HepG2 (cell line): Measurements from ENCODE around the gene ID3. TPM values are rescaled to one million over a fixed set of nuclear protein-coding genes. Genes with fewer than 3 reads are reported as not detected.

ENCODE experiments used
- ATAC-seq: fragments of 200-7000 bp; cut with Tn5 transposase; 3 replicates; pipeline ENCODE4 v1.9.1; 2020; ENCODE audit warnings: mild to moderate bottlenecking, moderate library complexity
- BruUV-seq: library from RNA; stranded (reverse); fragments of 400-500 nt; replicated peaks from 2 replicates; lab custom pipeline; 2021; lab: Mats Ljungman, UMichigan
- CTCF ChIA-PET: fragments of 300-600 bp; formaldehyde crosslinking; extraction: SDS; loops from one replicate; lab custom pipeline; 2021; ENCODE audit warnings: low total read pairs, inconsistent platforms, low intra/inter-chr PET ratio; lab: Yijun Ruan, JAX
- POLR2A ChIA-PET: fragments of 350-600 bp; sonication (Branson Sonifier 250); formaldehyde crosslinking; loops from one replicate; lab custom pipeline; 2020; ENCODE audit warnings: antibody characterized with exemption, inconsistent platforms; lab: Yijun Ruan, JAX
- DNase-seq: peaks from one replicate; pipeline ENCODE4 v3.0.0-alpha.2; 2015; ENCODE audit warnings: low spot score
- FAIRE-seq: peaks from 3 replicates; lab custom pipeline; 2011; peaks lifted over from hg19 to GRCh38; lab: Jason Lieb, UNC
- H2AFZ ChIP-seq: one replicate; pipeline ENCODE4 v1.6.1; 2011; ENCODE audit warnings: low read length, inconsistent platforms
- H3K27ac ChIP-seq: fragments of 300-600 bp; 3 replicates; pipeline ENCODE4 v1.8.0; 2011; ENCODE audit warnings: mixed run types, mild to moderate bottlenecking, mixed read lengths, low read length, inconsistent platforms; ENCODE audit not compliant: insufficient read depth; ENCODE audit errors: extremely low read length
- H3K27me3 ChIP-seq, 2 experiments: fragments of 200-600 bp in 1 of 2; 2 replicates in 1 of 2; 3 replicates in 1 of 2; pipeline versions ENCODE4 v1.6.0 to v1.8.0; 2011; ENCODE audit warnings: low read length in 2 of 2, mild to moderate bottlenecking in 2 of 2, moderate library complexity in 2 of 2, inconsistent platforms in 1 of 2; ENCODE audit not compliant: insufficient read depth in 2 of 2, control insufficient read depth in 1 of 2
- H3K36me3 ChIP-seq, 2 experiments: fragments of 200-600 bp in 1 of 2; replicated peaks in 1 of 2; 2 replicates in 1 of 2; 3 replicates in 1 of 2; pipeline versions ENCODE4 v1.5.1 to v1.8.0; 2011; ENCODE audit warnings: low read length in 2 of 2, inconsistent platforms in 1 of 2; ENCODE audit not compliant: insufficient read depth in 2 of 2, control insufficient read depth in 1 of 2
- H3K4me1 ChIP-seq: 2 replicates; pipeline ENCODE4 v1.5.1; 2012; ENCODE audit warnings: low read length, inconsistent platforms; ENCODE audit not compliant: insufficient read depth
- H3K4me2 ChIP-seq: 2 replicates; pipeline ENCODE4 v1.6.0; 2011; ENCODE audit warnings: low read depth, low read length, inconsistent platforms
- H3K4me3 ChIP-seq, 3 experiments: fragments of 200-600 bp in 1 of 3; sonication (generic), shearing (Covaris generic) in 1 of 3; replicated peaks in 1 of 3; 2 replicates each; pipeline ENCODE4 v1.5.1; 2011 to 2016; ENCODE audit warnings: low read length in 3 of 3, inconsistent platforms in 2 of 3, low read depth in 2 of 3, mild to moderate bottlenecking in 2 of 3, control low read depth in 1 of 3, mixed read lengths in 1 of 3; ENCODE audit not compliant: insufficient read depth in 1 of 3
- H3K79me2 ChIP-seq: one replicate; pipeline ENCODE4 v1.6.1; 2011; ENCODE audit warnings: low read length, inconsistent platforms; ENCODE audit not compliant: insufficient read depth
- H3K9ac ChIP-seq: 2 replicates; pipeline ENCODE4 v1.6.0; 2011; ENCODE audit warnings: mild to moderate bottlenecking, low read depth, low read length, inconsistent platforms; ENCODE audit not compliant: insufficient read depth
- H3K9me3 ChIP-seq: 2 replicates; pipeline ENCODE4 v1.5.1; 2012; ENCODE audit warnings: mild to moderate bottlenecking, low read length
- H4K20me1 ChIP-seq: 2 replicates; pipeline ENCODE4 v1.6.0; 2011; ENCODE audit warnings: inconsistent platforms, mild to moderate bottlenecking, low read length, moderate library complexity; ENCODE audit not compliant: insufficient read depth
- CEBPB ChIP-seq: IDR thresholded peaks from 2 replicates; pipeline ENCODE4 v1.6.1; 2011; ENCODE audit warnings: low read depth, low read length, improper control_type of control experiment, borderline replicate concordance
- EHMT2 ChIP-seq: fragments of 200-600 bp; sonication (generic); IDR thresholded peaks from 2 replicates; pipeline ENCODE4 v1.7.0; 2017; ENCODE audit warnings: antibody characterized with exemption, low read depth, low read length, borderline replicate concordance
- HDAC1 ChIP-seq: sonication (generic); formaldehyde crosslinking; IDR thresholded peaks from 2 replicates; pipeline ENCODE4 v1.5.1; 2020; ENCODE audit warnings: mild to moderate bottlenecking, missing genetic modification reagents
- KLF6 ChIP-seq: IDR thresholded peaks from 2 replicates; pipeline ENCODE4 v1.8.0; 2016; ENCODE audit warnings: missing biosample characterization, missing genetic modification reagents
- KMT2A ChIP-seq: sonication (generic); formaldehyde crosslinking; IDR thresholded peaks from 2 replicates; pipeline ENCODE4 v1.4.0; 2020; ENCODE audit warnings: missing genetic modification reagents
- MED1 ChIP-seq: sonication (generic); formaldehyde crosslinking; IDR thresholded peaks from 2 replicates; pipeline ENCODE4 v1.4.0; 2020; ENCODE audit warnings: missing genetic modification reagents
- PITX1 ChIP-seq: sonication (generic); formaldehyde crosslinking; IDR thresholded peaks from 2 replicates; pipeline ENCODE4 v1.5.1; 2020; ENCODE audit warnings: mild to moderate bottlenecking, missing genetic modification reagents
- REXO4 ChIP-seq: sonication (generic); formaldehyde crosslinking; IDR thresholded peaks from 2 replicates; pipeline ENCODE4 v1.8.0; 2022; ENCODE audit warnings: missing genetic modification reagents, mild to moderate bottlenecking, borderline replicate concordance
- SP140L ChIP-seq: sonication (generic); formaldehyde crosslinking; IDR thresholded peaks from 2 replicates; pipeline ENCODE4 v1.4.0; 2020; ENCODE audit warnings: missing genetic modification reagents, borderline replicate concordance
- TCF7L2 ChIP-seq: IDR thresholded peaks from 2 replicates; pipeline ENCODE4 v1.6.1; 2011; ENCODE audit warnings: mild to moderate bottlenecking, low read depth, low read length, moderate library complexity
- ZFP37 ChIP-seq: sonication (generic); formaldehyde crosslinking; IDR thresholded peaks from 2 replicates; pipeline ENCODE4 v1.4.0; 2020; ENCODE audit warnings: missing genetic modification reagents, borderline replicate concordance
- ZNF547 ChIP-seq: sonication (generic); formaldehyde crosslinking; IDR thresholded peaks from 2 replicates; pipeline ENCODE4 v1.5.1; 2020; ENCODE audit warnings: mild to moderate bottlenecking, missing genetic modification reagents
- ZNF629 ChIP-seq: sonication (generic); formaldehyde crosslinking; conservative IDR thresholded peaks from 2 replicates; pipeline ENCODE4 v1.5.0; 2020; ENCODE audit warnings: missing genetic modification reagents
- ZNF674 ChIP-seq: sonication (generic); formaldehyde crosslinking; IDR thresholded peaks from 2 replicates; pipeline ENCODE4 v1.5.0; 2020; ENCODE audit warnings: low read depth, mild to moderate bottlenecking, missing genetic modification reagents
- ZZZ3 ChIP-seq: sonication (generic); formaldehyde crosslinking; IDR thresholded peaks from 2 replicates; pipeline ENCODE4 v1.4.0; 2020; ENCODE audit warnings: missing genetic modification reagents, mild to moderate bottlenecking, borderline replicate concordance
- WGBS: methylation state at CpG from one replicate; pipeline ENCODE4 v1.1.6; 2017; ENCODE audit warnings: low lambda C conversion rate; 5-methylcytosine and 5-hydroxymethylcytosine counted together
- in situ Hi-C: cut with HindIII; loops from 2 replicates; pipeline ENCODE4 v1.10.0; 2017; ENCODE audit warnings: low pct_unique_long_range_greater_than_20kb; ENCODE audit not compliant: extremely low pct_ligation_motif_present
- intact Hi-C: fragments of 100-400 bp; cut with micrococcal nuclease; formaldehyde crosslinking; loops from one replicate; pipeline ENCODE4 v1.10.0; 2022; ENCODE audit not compliant: unreplicated experiment
- polyA plus RNA-seq, 8 experiments: library from polyadenylated mRNA; depleted of rRNA in 3 of 8; stranded (reverse) in 7 of 8; unstranded in 1 of 8; fragments of >200 nt; fragmentation: Illumina TruSeq in 4 of 8; extraction: Trizol in 4 of 8; gene quantifications; 2 replicates each; pipeline versions ENCODE4 v1.2.1 to v1.2.3, GENCODE V29; 2011 to 2016; ENCODE audit warnings: low read depth in 4 of 8, missing spikeins in 1 of 8, mixed read lengths in 1 of 8; ENCODE audit not compliant: insufficient read depth in 1 of 8
- total RNA-seq, 5 experiments: library from RNA; depleted of rRNA; stranded (reverse); fragments of >200 nt; fragmentation: Illumina TruSeq; extraction: Trizol; gene quantifications; 2 replicates each; pipeline ENCODE4 v1.2.3, GENCODE V29; 2016; ENCODE audit warnings: low read depth in 1 of 5
- TF ChIP-seq, protein P1 (sequence below): sonication (generic); formaldehyde crosslinking; IDR thresholded peaks from 2 replicates; pipeline ENCODE4 v1.8.0; 2022; ENCODE audit warnings: missing genetic modification reagents, low read depth, mild to moderate bottlenecking, borderline replicate concordance
- TF ChIP-seq, protein P2 (sequence below): fragments of 450-650 bp; IDR thresholded peaks from 2 replicates; pipeline ENCODE4 v1.6.1; 2016
- TF ChIP-seq, protein P3 (sequence below): sonication (generic); formaldehyde crosslinking; IDR thresholded peaks from 2 replicates; pipeline ENCODE4 v1.5.0; 2020; ENCODE audit warnings: mild to moderate bottlenecking, low read depth, missing genetic modification reagents, borderline replicate concordance
- TF ChIP-seq, protein P4 (sequence below): sonication (generic); formaldehyde crosslinking; IDR thresholded peaks from 2 replicates; pipeline ENCODE4 v1.5.0; 2020; ENCODE audit warnings: missing genetic modification reagents
- TF ChIP-seq, protein P5 (sequence below): sonication (generic); formaldehyde crosslinking; IDR thresholded peaks from 2 replicates; pipeline ENCODE4 v1.8.0; 2023; ENCODE audit warnings: mild to moderate bottlenecking, missing genetic modification reagents

ID3 gene
- total and polyA plus RNA-seq, 2 of the 13 experiments (the other 11 are each of a cell fraction or from before 2014, with no cell fraction given) = 64.8 to 115 TPM

DNA sequence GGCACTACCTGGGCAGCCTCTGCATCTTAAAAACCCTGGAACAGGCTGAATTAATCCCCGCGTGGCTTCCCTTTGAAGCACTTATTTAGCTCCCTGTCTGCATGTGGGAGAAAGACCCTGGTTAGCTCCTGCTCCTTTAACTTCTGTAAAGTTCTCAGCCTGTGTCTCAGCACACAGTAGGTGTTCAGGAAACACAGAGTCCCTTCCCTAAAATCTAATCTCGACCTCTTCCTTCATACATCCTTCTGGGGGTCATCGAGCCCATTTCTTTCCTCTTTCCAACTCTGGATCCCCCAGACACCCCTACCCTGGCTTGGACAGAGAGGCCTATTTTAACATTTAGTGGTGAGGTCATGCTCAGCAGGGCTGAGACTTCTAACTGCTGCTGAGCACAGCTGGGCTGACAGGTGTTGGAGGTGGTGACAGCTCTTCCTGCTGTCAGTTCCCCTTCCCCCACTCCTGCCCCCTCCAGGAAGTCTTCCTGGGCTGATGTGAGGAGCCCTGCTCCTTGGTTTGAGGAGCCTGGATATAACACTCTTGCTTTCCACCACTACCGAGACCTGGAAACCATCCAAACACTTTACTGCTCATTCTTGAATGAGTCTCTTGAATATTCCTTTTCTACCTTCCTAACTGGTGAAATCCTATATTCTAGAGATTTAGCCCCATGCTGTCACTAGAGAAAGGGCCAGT lies 33.6 kb downstream of the ID3 start:
- intact Hi-C loops = no loop called here
- CTCF ChIA-PET = no interaction called here
- no peak for ATAC-seq

More for the DNA sequence above, 33.6 kb downstream of the ID3 start:
- Histone ChIP-seq H3K9me3 (no peaks in the 10 kb centered on the region), H3K4me1 (peaks cover 39% of the 10 kb centered on the region), H2AFZ (no peak overlapping the region), H3K4me2 (no peak overlapping the region), H3K4me3 (no peak overlapping the region), H3K79me2 (no peaks in the 10 kb centered on the region), H3K27ac (no peak overlapping the region), H3K27me3 (no peaks in the 10 kb centered on the region), H3K9ac (no peak overlapping the region), H4K20me1 (no peaks in the 10 kb centered on the region), H3K36me3 (peaks cover 1 to 15% of the 10 kb centered on the region in 2 experiments; a peak in 3 of 5 replicates)
- POLR2A ChIA-PET = no interaction called here
- in situ Hi-C loops = no loop called here
- FAIRE-seq (no peak), DNase-seq (no peak)
- BruUV-seq = no TSS peak
- 86% methylated on average over 5 of the region's 5 CpGs for WGBS
- TF ChIP-seq, protein P1, sequence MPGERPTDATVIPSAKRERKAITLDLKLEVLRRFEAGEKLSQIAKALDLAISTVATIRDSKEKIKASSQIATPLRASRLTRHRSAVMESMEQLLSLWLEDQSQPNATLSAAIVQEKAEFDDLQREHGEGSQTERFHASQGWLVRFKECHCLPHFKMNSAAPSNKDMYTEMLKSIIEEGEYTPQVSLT (CRISPR knock-in tag) = no peak
- no peak for TF ChIP-seq ZNF674 (CRISPR knock-in tag)
- TF ChIP-seq ZZZ3 (CRISPR knock-in tag) = no peak
- TF ChIP-seq SP140L (CRISPR knock-in tag) = no peak
- TF ChIP-seq, protein P2, sequence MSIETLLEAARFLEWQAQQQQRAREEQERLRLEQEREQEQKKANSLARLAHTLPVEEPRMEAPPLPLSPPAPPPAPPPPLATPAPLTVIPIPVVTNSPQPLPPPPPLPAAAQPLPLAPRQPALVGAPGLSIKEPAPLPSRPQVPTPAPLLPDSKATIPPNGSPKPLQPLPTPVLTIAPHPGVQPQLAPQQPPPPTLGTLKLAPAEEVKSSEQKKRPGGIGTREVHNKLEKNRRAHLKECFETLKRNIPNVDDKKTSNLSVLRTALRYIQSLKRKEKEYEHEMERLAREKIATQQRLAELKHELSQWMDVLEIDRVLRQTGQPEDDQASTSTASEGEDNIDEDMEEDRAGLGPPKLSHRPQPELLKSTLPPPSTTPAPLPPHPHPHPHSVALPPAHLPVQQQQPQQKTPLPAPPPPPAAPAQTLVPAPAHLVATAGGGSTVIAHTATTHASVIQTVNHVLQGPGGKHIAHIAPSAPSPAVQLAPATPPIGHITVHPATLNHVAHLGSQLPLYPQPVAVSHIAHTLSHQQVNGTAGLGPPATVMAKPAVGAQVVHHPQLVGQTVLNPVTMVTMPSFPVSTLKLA = no peak
- no peak for TF ChIP-seq TCF7L2
- no peak for TF ChIP-seq PITX1 (CRISPR knock-in tag)
- TF ChIP-seq ZNF547 (CRISPR knock-in tag) = no peak
- TF ChIP-seq REXO4 (CRISPR knock-in tag) = no peak
- TF ChIP-seq, protein P3, sequence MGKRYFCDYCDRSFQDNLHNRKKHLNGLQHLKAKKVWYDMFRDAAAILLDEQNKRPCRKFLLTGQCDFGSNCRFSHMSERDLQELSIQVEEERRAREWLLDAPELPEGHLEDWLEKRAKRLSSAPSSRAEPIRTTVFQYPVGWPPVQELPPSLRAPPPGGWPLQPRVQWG = no peak
- TF ChIP-seq HDAC1 = no peak
- no peak for TF ChIP-seq EHMT2
- no peak for TF ChIP-seq ZNF629
- TF ChIP-seq, protein P4, sequence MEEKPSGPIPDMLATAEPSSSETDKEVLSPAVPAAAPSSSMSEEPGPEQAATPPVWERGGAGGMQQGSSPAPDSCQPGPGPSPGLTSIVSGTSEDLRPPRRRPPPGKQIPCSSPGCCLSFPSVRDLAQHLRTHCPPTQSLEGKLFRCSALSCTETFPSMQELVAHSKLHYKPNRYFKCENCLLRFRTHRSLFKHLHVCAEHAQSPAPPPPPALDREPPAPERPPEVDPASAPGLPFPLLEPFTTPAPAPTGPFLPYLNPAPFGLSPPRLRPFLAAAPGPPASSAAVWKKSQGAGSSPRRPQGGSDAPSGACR (CRISPR knock-in tag) = no peak
- no peak for TF ChIP-seq KMT2A
- TF ChIP-seq, protein P5, sequence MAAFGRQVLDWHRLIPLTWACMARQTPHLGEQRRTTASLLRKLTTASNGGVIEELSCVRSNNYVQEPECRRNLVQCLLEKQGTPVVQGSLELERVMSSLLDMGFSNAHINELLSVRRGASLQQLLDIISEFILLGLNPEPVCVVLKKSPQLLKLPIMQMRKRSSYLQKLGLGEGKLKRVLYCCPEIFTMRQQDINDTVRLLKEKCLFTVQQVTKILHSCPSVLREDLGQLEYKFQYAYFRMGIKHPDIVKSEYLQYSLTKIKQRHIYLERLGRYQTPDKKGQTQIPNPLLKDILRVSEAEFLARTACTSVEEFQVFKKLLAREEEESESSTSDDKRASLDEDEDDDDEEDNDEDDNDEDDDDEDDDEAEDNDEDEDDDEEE (CRISPR knock-in tag) = no peak
- TF ChIP-seq CEBPB = no peak
- no peak for TF ChIP-seq MED1 (CRISPR knock-in tag)
- TF ChIP-seq KLF6 (CRISPR knock-in tag) = no peak
- no peak for TF ChIP-seq ZFP37 (CRISPR knock-in tag)
